Esophagus muscularis mucosa (tissue), 4 donors: Measurements from ENCODE around the gene RIC3. TPM values are rescaled to one million over a fixed set of nuclear protein-coding genes. Genes with fewer than 3 reads are reported as not detected.

Source experiments
- DNase-seq: peaks from one replicate; pipeline ENCODE4 v3.0.0-alpha.2; 2017; ENCODE audit errors: extremely low spot score
- H3K27ac ChIP-seq, 4 donors: fragments of 200-600 bp; sonication (generic); replicated peaks in 1 of 4; 1 replicate in 3 of 4; 2 replicates in 1 of 4; pipeline ENCODE4 v1.5.1; 2016 to 2019; ENCODE audit warnings: mild to moderate bottlenecking in 1 of 4
- H3K27me3 ChIP-seq, 4 donors: fragments of 200-600 bp; sonication (generic); one replicate each; pipeline versions ENCODE4 v1.5.1 to v1.6.0; 2016 to 2019
- H3K36me3 ChIP-seq, 4 donors: fragments of 200-600 bp; sonication (generic); one replicate each; pipeline ENCODE4 v1.5.1; 2016 to 2019
- H3K4me1 ChIP-seq, 4 donors: fragments of 200-600 bp; sonication (generic); one replicate each; pipeline ENCODE4 v1.5.1; 2016 to 2019
- H3K4me3 ChIP-seq, 4 donors: fragments of 200-600 bp; sonication (generic); 1 replicate in 2 of 4; 2 replicates in 2 of 4; pipeline ENCODE4 v1.5.1; 2016 to 2019; ENCODE audit warnings: mild to moderate bottlenecking in 4 of 4, moderate library complexity in 1 of 4
- H3K9me3 ChIP-seq, 4 donors: fragments of 200-600 bp; sonication (generic); 1 replicate in 3 of 4; 2 replicates in 1 of 4; pipeline ENCODE4 v1.5.1; 2016 to 2019
- EP300 ChIP-seq: sonication (generic); formaldehyde crosslinking; IDR thresholded peaks from one replicate; pipeline ENCODE4 v1.6.1; 2017; ENCODE audit warnings: antibody characterized with exemption
- POLR2A ChIP-seq: fragments of 450-650 bp; IDR thresholded peaks from one replicate; pipeline ENCODE4 v1.6.1; 2017; ENCODE audit warnings: antibody characterized with exemption, moderate library complexity, mild to moderate bottlenecking, low read depth
- POLR2AphosphoS5 ChIP-seq, 2 donors: sonication (generic); formaldehyde crosslinking; IDR thresholded peaks; one replicate each; pipeline ENCODE4 v1.6.1; 2017; ENCODE audit warnings: antibody characterized with exemption in 2 of 2
- WGBS: methylation state at CpG from one replicate; pipeline ENCODE4 v1.1.5; 2018; 5-methylcytosine and 5-hydroxymethylcytosine counted together
- intact Hi-C: fragments of 100-400 bp; cut with DNase I; formaldehyde crosslinking; loops from one replicate; pipeline ENCODE4 v1.15.1; 2023
- total RNA-seq, 4 donors: library from RNA; depleted of rRNA; stranded (reverse); fragments of >200 nt; gene quantifications; one replicate each; pipeline versions ENCODE4 v1.1.0 to v1.2.1, GENCODE V29; 2016
- TF ChIP-seq, protein P1 (sequence below), 3 experiments: fragments of 200-600 bp in 2 of 3; fragments of 450-650 bp in 1 of 3; sonication (generic) in 2 of 3; IDR thresholded peaks; one replicate each; pipeline ENCODE4 v1.5.1; 2017 to 2019; ENCODE audit warnings: antibody characterized with exemption in 3 of 3, mild to moderate bottlenecking in 2 of 3, moderate library complexity in 1 of 3

The RIC3 gene
- total RNA-seq, 4 donors from 2014 or later = 12.8 to 19.9 (median 17.1) TPM

DNA sequence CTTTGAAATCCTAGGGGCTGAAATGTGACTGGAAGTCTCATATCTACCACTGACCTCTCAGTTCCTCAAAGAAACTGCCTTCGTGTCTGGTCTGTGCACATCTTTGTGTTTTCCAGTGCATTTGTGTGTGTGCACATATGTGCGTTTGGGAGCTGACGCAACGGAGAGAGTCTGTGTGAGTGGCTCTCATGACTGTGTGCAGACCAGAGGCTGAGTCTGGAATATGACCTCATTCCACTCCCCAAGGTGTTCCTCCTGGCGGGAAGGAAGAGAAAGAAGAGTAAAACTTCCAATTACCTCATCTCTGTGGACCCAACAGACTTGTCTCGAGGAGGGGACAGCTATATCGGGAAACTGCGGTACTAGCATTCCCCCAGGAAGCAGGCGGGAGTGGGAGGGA, 71.4 kb downstream of the RIC3 start:
- peaks cover 10 to 77% (median 66%) of the 10 kb centered on the region in 4 donors for H3K36me3 ChIP-seq
- H3K27me3 ChIP-seq = no peaks in the 10 kb centered on the region
- intact Hi-C loops = loop anchor here (10.0 kb wide), 1 partner anchor 93 kb away; no protein-coding TSS in a partner anchor
- no peaks in the 10 kb centered on the region for H3K9me3 ChIP-seq
- TF ChIP-seq, protein P1, sequence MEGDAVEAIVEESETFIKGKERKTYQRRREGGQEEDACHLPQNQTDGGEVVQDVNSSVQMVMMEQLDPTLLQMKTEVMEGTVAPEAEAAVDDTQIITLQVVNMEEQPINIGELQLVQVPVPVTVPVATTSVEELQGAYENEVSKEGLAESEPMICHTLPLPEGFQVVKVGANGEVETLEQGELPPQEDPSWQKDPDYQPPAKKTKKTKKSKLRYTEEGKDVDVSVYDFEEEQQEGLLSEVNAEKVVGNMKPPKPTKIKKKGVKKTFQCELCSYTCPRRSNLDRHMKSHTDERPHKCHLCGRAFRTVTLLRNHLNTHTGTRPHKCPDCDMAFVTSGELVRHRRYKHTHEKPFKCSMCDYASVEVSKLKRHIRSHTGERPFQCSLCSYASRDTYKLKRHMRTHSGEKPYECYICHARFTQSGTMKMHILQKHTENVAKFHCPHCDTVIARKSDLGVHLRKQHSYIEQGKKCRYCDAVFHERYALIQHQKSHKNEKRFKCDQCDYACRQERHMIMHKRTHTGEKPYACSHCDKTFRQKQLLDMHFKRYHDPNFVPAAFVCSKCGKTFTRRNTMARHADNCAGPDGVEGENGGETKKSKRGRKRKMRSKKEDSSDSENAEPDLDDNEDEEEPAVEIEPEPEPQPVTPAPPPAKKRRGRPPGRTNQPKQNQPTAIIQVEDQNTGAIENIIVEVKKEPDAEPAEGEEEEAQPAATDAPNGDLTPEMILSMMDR (IDR thresholded peaks at IDR 0.05) = no peak
- TF ChIP-seq POLR2AphosphoS5 (IDR thresholded peaks at IDR 0.05) = no peak
- no peak for TF ChIP-seq POLR2A
- TF ChIP-seq EP300 = no peak
- H3K27ac ChIP-seq = no peak overlapping the region
- H3K4me3 ChIP-seq = no peak overlapping the region
- no peak for DNase-seq
- 83% methylated on average over 8 of the region's 9 CpGs for WGBS
- peaks cover 6 to 9% (median 8%) of the 10 kb centered on the region in 4 donors for H3K4me1 ChIP-seq

DNA sequence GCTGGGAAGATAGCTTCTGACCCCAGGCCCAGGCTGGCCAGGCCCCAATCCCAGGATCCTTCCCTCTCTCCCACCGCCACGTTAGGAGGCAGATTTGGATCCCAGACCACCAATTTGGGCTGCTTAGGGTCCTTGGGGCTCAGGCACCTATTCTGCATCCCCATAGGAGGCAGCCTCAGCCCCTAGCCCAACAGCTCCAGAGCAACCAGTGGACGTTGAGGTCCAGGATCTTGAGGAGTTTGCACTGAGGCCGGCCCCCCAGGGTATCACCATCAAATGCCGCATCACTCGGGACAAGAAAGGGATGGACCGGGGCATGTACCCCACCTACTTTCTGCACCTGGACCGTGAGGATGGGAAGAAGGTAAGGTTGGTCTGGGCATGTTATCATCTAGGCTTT, 71.8 kb downstream of the RIC3 start:
- TF ChIP-seq POLR2A (no peak), EP300 (no peak), POLR2AphosphoS5 (IDR thresholded peaks at IDR 0.05) (no peak)
- TF ChIP-seq, protein P1 (IDR thresholded peaks at IDR 0.05) = no peak
- no peaks in the 10 kb centered on the region for H3K27me3 ChIP-seq
- no peak overlapping the region for H3K4me3 ChIP-seq
- no peaks in the 10 kb centered on the region for H3K9me3 ChIP-seq
- H3K4me1 ChIP-seq = peaks cover 9 to 13% (median 11%) of the 10 kb centered on the region in 4 donors
- WGBS = 100% methylated on average over 1 of the region's 8 CpGs
- DNase-seq = no peak
- H3K27ac ChIP-seq = no peak overlapping the region
- intact Hi-C loops = loop anchor here (10.0 kb wide), 1 partner anchor 92 kb away; no protein-coding TSS in a partner anchor
- H3K36me3 ChIP-seq = peaks cover 10 to 73% (median 62%) of the 10 kb centered on the region in 4 donors

DNA sequence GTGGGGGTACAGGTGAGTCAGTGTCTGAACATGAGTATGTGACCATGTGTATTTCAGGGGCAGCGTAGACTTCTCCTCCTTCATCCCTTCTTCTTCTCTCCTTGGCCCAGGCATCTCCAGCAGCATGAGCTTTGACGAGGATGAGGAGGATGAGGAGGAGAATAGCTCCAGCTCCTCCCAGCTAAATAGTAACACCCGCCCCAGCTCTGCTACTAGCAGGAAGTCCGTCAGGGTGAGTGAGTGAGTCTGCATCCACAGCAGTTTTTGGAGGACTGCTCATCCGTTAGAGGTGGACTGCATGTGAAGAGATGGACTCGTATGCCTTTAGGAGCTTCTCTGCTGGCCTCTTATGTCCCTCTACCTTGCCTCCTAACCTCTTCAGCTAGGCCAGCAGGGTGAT, 72.2 kb downstream of the RIC3 start:
- H3K36me3 ChIP-seq = peaks cover 7 to 68% (median 57%) of the 10 kb centered on the region in 4 donors
- no peak overlapping the region for H3K27ac ChIP-seq
- H3K9me3 ChIP-seq = no peaks in the 10 kb centered on the region
- TF ChIP-seq POLR2A (no peak), EP300 (no peak), POLR2AphosphoS5 (IDR thresholded peaks at IDR 0.05) (no peak)
- TF ChIP-seq, protein P1 (IDR thresholded peaks at IDR 0.05) = no peak
- no peak overlapping the region for H3K4me3 ChIP-seq
- 80% methylated on average over 5 of the region's 6 CpGs for WGBS
- peaks cover 9 to 13% (median 11%) of the 10 kb centered on the region in 4 donors for H3K4me1 ChIP-seq
- no peaks in the 10 kb centered on the region for H3K27me3 ChIP-seq
- intact Hi-C loops = loop anchor here (10.0 kb wide), 1 partner anchor 92 kb away; no protein-coding TSS in a partner anchor
- DNase-seq = no peak

DNA sequence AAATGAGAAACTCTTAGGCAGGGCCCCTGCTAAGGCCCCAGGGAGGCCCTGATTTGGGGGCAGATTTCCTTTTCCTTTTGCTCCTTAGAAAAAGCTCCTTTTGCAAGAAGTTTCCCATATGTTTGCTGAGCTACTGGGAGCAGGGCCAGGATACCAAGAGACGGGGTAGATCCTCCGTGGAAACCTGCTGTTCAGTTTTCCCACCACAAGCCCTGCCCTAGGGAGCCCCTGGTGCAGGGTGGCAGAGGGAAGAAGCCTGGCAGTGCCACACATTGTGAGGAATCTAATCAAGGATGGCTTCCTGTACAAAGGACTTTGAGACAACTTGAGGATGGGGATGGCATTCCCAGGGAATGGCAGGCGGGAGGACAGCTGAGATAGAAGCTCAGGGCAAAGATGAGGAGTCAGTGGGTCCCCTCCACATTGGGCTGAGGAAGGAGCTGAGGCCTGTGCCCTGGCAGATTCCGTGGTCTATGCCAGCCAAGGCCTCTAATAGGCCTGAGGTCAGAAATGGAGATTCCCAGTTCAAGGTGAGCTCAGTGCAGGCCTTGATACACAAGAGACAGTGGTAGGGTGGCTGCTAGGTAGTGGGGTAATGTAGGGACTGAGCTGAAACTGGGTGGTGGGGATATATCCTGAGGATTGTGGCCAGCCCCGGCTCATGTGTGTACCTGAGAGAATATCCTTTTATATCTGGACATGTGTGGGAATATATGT, 72.9 kb downstream of the RIC3 start:
- H3K4me3 ChIP-seq = no peak overlapping the region
- H3K27me3 ChIP-seq = no peaks in the 10 kb centered on the region
- no peak overlapping the region for H3K27ac ChIP-seq
- 75% methylated on average over 5 of the region's 5 CpGs for WGBS
- H3K36me3 ChIP-seq = peaks cover 1 to 62% (median 51%) of the 10 kb centered on the region in 4 donors
- no peaks in the 10 kb centered on the region for H3K9me3 ChIP-seq
- TF ChIP-seq POLR2AphosphoS5 (IDR thresholded peaks at IDR 0.05) (no peak), POLR2A (no peak), EP300 (no peak)
- TF ChIP-seq, protein P1 (IDR thresholded peaks at IDR 0.05) = no peak
- peaks cover 9 to 13% (median 11%) of the 10 kb centered on the region in 4 donors for H3K4me1 ChIP-seq
- DNase-seq = no peak
- intact Hi-C loops = loop anchor here (10.0 kb wide), 1 partner anchor 91 kb away; no protein-coding TSS in a partner anchor
